K562 (cell line): ENCODE measurements around the gene ERGIC3. TPM values are rescaled to one million over a fixed set of nuclear protein-coding genes. Genes with fewer than 3 reads are reported as not detected.

Source experiments
- ATAC-seq: fragments of 200-7000 bp; cut with Tn5 transposase; 3 replicates; pipeline ENCODE4 v1.9.1; 2020; ENCODE audit warnings: moderate library complexity
- BruUV-seq: library from RNA; stranded (reverse); fragments of 400-500 nt; replicated peaks from 2 replicates; lab custom pipeline; 2021; lab: Mats Ljungman, UMichigan
- CTCF ChIA-PET: fragments of 300-600 bp; formaldehyde crosslinking; extraction: SDS; loops from one replicate; lab custom pipeline; 2021; ENCODE audit warnings: low intra/inter-chr PET ratio; lab: Yijun Ruan, JAX
- POLR2A ChIA-PET: fragments of 300-600, 350-650 bp; sonication (Branson Sonifier 250); formaldehyde crosslinking; extraction: SDS; loops from one replicate; lab custom pipeline; 2021; ENCODE audit warnings: antibody characterized with exemption, inconsistent platforms; lab: Yijun Ruan, JAX
- DNase-seq, 4 experiments: peaks; one replicate each; pipeline versions ENCODE4 v3.0.0 to v3.0.0-alpha.2; 2011 to 2018; ENCODE audit warnings: low spot score in 3 of 4, mixed read lengths in 3 of 4; ENCODE audit errors: extremely low read depth in 1 of 4
- FAIRE-seq: peaks from 2 replicates; lab custom pipeline; 2011; peaks lifted over from hg19 to GRCh38; lab: Jason Lieb, UNC
- H2AFZ ChIP-seq: 2 replicates; pipeline ENCODE4 v1.6.0; 2011; ENCODE audit warnings: low read depth, low read length, control low read depth, inconsistent platforms
- H3K27ac ChIP-seq: fragments of 200-600 bp; 3 replicates; pipeline ENCODE4 v1.8.0; 2011; ENCODE audit warnings: low read depth, mild to moderate bottlenecking, control low read depth, inconsistent platforms, low read length, moderate library complexity, mixed read lengths; ENCODE audit errors: extremely low read depth
- H3K27me3 ChIP-seq, 2 experiments: fragments of 300-600 bp in 1 of 2; 2 replicates in 1 of 2; 3 replicates in 1 of 2; pipeline versions ENCODE4 v1.6.0 to v1.8.0; 2011; ENCODE audit warnings: inconsistent platforms in 2 of 2, low read length in 2 of 2, mild to moderate bottlenecking in 1 of 2, mixed read lengths in 1 of 2, moderate library complexity in 1 of 2; ENCODE audit not compliant: control insufficient read depth in 2 of 2, insufficient read depth in 2 of 2
- H3K36me3 ChIP-seq: fragments of 300-600 bp; 3 replicates; pipeline ENCODE4 v1.8.0; 2011; ENCODE audit warnings: mild to moderate bottlenecking, low read length, inconsistent platforms; ENCODE audit not compliant: control insufficient read depth, insufficient read depth
- H3K4me1 ChIP-seq, 2 experiments: fragments of 200-600 bp in 1 of 2; replicated peaks in 1 of 2; 2 replicates in 1 of 2; 3 replicates in 1 of 2; pipeline versions ENCODE4 v1.5.1 to v1.8.0; 2011; ENCODE audit warnings: inconsistent platforms in 2 of 2, low read length in 2 of 2, mild to moderate bottlenecking in 1 of 2, mixed read lengths in 1 of 2, moderate library complexity in 1 of 2; ENCODE audit not compliant: control insufficient read depth in 2 of 2, insufficient read depth in 2 of 2
- H3K4me2 ChIP-seq: 2 replicates; pipeline ENCODE4 v1.6.1; 2011; ENCODE audit warnings: low read length, control low read depth, inconsistent platforms, mixed read lengths; ENCODE audit not compliant: insufficient read depth
- H3K4me3 ChIP-seq: fragments of 200-600 bp; sonication (generic), shearing (Covaris generic); 2 replicates; pipeline ENCODE4 v1.5.1; 2016; ENCODE audit warnings: control low read depth, inconsistent platforms
- H3K79me2 ChIP-seq: fragments of 200-600 bp; 3 replicates; pipeline ENCODE4 v1.8.0; 2011; ENCODE audit warnings: low read length, inconsistent platforms; ENCODE audit not compliant: control insufficient read depth, insufficient read depth
- H3K9ac ChIP-seq, 2 experiments: 2 replicates each; pipeline versions ENCODE4 v1.6.0 to v1.6.1; 2011; ENCODE audit warnings: low read depth in 2 of 2, low read length in 2 of 2, control low read depth in 1 of 2, inconsistent platforms in 1 of 2, mild to moderate bottlenecking in 1 of 2, mixed read lengths in 1 of 2; ENCODE audit not compliant: insufficient read depth in 1 of 2
- H3K9me1 ChIP-seq: one replicate; pipeline ENCODE4 v1.6.0; 2011; ENCODE audit warnings: inconsistent platforms, mild to moderate bottlenecking, low read length, moderate library complexity; ENCODE audit not compliant: control insufficient read depth, insufficient read depth
- H3K9me3 ChIP-seq: replicated peaks from 2 replicates; pipeline ENCODE4 v1.5.1; 2011; ENCODE audit warnings: low read depth, low read length, inconsistent platforms; ENCODE audit not compliant: control insufficient read depth, insufficient read depth
- H4K20me1 ChIP-seq: replicated peaks from 2 replicates; pipeline ENCODE4 v1.6.1; 2011; ENCODE audit warnings: low read length, inconsistent platforms, mixed read lengths; ENCODE audit not compliant: control insufficient read depth, insufficient read depth
- TOE1 ChIP-seq, 2 experiments: fragments of 450-650 bp in 1 of 2; sonication (generic) in 1 of 2; formaldehyde crosslinking in 1 of 2; IDR thresholded peaks; 2 replicates each; pipeline versions ENCODE4 v1.7.1 to v1.8.0; 2016 to 2022; ENCODE audit warnings: borderline replicate concordance in 2 of 2, mild to moderate bottlenecking in 2 of 2, antibody characterized with exemption in 1 of 2, inconsistent platforms in 1 of 2, low read depth in 1 of 2, missing genetic modification reagents in 1 of 2, moderate library complexity in 1 of 2
- XRCC3 ChIP-seq: fragments of 450-650 bp; IDR thresholded peaks from 2 replicates; pipeline ENCODE4 v1.6.1; 2017; ENCODE audit warnings: mild to moderate bottlenecking, moderate library complexity
- WGBS: fragments of 100-300 bp; shearing (Covaris generic); methylation state at CpG from one replicate; pipeline ENCODE4 v1.1.6; 2016; ENCODE audit warnings: low coverage, mixed read lengths; ENCODE audit not compliant: insufficient coverage; ENCODE audit errors: missing lambda C conversion rate; 5-methylcytosine and 5-hydroxymethylcytosine counted together
- in situ Hi-C: fragments of 300-500 bp; cut with MboI; formaldehyde crosslinking; loops from 4 replicates; pipeline ENCODE4 v1.15.0; 2018; ENCODE audit warnings: inconsistent platforms, mixed read lengths
- intact Hi-C: fragments of 100-400 bp; cut with micrococcal nuclease; formaldehyde crosslinking; loops from 2 replicates; pipeline ENCODE4 v1.14.2; 2022
- polyA plus RNA-seq, 8 experiments: library from polyadenylated mRNA; depleted of rRNA in 4 of 8; stranded (reverse) in 5 of 8; unstranded in 3 of 8; fragments of >200 nt; fragmentation: Nextera tagmentation in 2 of 8; fragmentation: Illumina TruSeq in 1 of 8; extraction: Ambion mirVana in 2 of 8; extraction: Trizol in 1 of 8; gene quantifications; 2 replicates each; pipeline versions ENCODE4 v1.2.1 to v1.2.3, GENCODE V29; 2011 to 2014; ENCODE audit warnings: inconsistent platforms in 1 of 8, missing spikeins in 1 of 8
- total RNA-seq, 7 experiments: library from RNA; depleted of rRNA in 6 of 7; stranded (reverse); fragments of >200 nt in 6 of 7; fragmentation: Illumina TruSeq in 2 of 7; extraction: Trizol in 2 of 7; gene quantifications; 2 replicates each; pipeline versions ENCODE4 v1.2.1 to v1.2.3, GENCODE V29; 2011 to 2021; ENCODE audit warnings: low replicate concordance in 1 of 7
- TF ChIP-seq, protein P1 (sequence below), 3 experiments: fragments of 200-800 bp in 1 of 3; sonication (Bioruptor generic) in 1 of 3; sonication (generic) in 1 of 3; formaldehyde crosslinking in 1 of 3; IDR thresholded peaks; 2 replicates each; pipeline versions ENCODE4 v1.6.1 to v1.8.0; 2016 to 2022; ENCODE audit warnings: mild to moderate bottlenecking in 2 of 3, missing compliant biosample characterization in 2 of 3, missing genetic modification characterization in 2 of 3, missing genetic modification reagents in 1 of 3

ERGIC3 gene
- total and polyA plus RNA-seq, 9 of the 15 experiments (the other 6 are each of a cell fraction or from before 2014, with no cell fraction given): 121 to 278 (median 184) TPM

DNA sequence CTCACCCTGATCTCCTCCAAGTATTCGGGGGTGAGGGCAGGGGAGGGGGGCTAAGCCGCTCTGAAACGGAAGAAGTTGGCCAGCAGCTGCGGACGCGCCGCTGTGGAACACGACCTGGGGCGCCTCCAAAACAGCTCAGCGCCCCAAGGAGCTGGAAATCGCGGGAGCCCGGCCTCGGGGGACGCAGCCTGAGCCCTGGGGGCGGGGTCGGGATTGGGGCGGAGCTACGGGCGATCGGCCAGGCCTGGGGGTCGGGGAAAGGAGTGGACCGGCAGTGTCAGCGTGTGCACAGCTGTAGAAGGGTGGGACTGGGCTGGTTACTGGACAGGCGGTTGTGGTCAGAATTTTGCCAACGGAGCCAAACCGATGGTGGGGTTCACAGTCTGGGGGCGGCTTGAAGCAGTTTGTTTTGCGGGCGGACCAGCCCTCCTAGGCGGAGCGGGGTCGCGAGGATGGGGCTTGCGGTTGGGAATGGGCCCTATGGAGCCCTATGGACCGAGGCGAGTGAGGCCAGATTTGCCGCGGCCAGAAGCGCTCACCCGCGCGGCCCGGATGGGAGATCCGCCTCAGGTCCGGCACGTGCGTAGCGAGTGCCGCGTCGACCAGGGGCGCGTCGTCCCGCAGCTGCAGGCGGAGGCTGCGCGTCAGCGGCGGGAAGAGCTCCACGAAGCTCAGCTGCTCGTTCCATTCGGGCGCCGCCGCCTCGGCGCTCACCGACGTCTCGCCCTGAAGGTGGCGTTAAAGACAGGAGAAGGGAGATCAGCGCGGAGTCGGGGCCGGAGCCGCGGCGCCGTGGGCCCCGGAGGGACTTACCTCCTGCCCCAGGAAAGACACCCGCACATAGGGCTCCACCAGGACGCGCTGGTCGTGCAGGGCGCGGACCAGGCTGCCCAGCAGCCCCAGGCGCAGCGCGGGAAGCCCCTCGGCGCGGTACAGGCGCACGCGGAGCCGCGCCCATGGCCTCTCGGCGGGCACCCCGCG lies 59.4 kb downstream of the ERGIC3 start (continued):
- TF ChIP-seq XRCC3: no peak

DNA sequence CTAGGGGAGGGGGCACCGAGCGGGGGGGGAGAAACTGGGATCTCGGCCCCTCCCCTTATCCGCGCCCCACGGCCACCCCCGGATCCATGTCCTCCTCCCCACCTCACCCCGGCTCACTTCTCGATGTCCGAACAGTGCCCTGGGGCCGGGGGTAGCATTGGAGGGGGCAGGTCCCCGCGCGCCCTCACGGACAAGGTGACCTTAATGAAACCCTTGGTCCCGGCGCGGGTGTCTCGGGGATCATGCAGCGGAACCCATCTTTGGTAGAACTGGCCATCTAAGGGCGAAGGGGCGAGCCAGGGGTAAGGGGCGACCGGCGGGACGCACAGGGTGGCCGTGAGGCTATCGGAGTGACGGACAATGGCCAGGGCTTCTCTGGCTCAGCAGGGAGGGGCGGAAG lies 60.1 kb downstream of the ERGIC3 start:
- Histone ChIP-seq H3K4me1 (peaks cover 3 to 33% of the 10 kb centered on the region in 2 experiments), H3K27ac (no peak overlapping the region), H2AFZ (peak overlapping the region; percentile 71), H3K9me1 (no peaks in the 10 kb centered on the region), H3K4me3 (peak overlapping the region; percentile 23), H3K9ac (peak overlapping the region; percentile 52 to 94; a peak in 3 of 4 replicates), H3K36me3 (no peaks in the 10 kb centered on the region), H3K9me3 (no peaks in the 10 kb centered on the region), H3K79me2 (no peaks in the 10 kb centered on the region), H3K27me3 (peaks cover 0 to 22% of the 10 kb centered on the region in 2 experiments; a peak in 3 of 5 replicates), H3K4me2 (peak overlapping the region; percentile 71; the same call in 1 of the 2 replicates), H4K20me1 (no peaks in the 10 kb centered on the region)
- ATAC-seq (no peak; the same call in 2 of the 3 replicates), FAIRE-seq (no peak), DNase-seq (no peak)
- no TSS peak for BruUV-seq
- ChIA-PET CTCF (no interaction called here), POLR2A (interaction anchor here (1.1 kb wide), 1 partner anchor 14 kb away, joined by 4 read pairs; the partner anchor contains the start of gene SPAG4)
- TF ChIP-seq, protein P1, sequence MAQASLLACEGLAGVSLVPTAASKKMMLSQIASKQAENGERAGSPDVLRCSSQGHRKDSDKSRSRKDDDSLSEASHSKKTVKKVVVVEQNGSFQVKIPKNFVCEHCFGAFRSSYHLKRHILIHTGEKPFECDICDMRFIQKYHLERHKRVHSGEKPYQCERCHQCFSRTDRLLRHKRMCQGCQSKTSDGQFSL (CRISPR knock-in tag; IDR thresholded peaks at IDR 0.05): no peak
- TF ChIP-seq, protein P1 (tag; IDR thresholded peaks at IDR 0.05): 0 out of 4 replicates have a peak, but pooled peaks of 1 of the 2 experiments have one; percentile 20
- TF ChIP-seq TOE1 (IDR thresholded peaks at IDR 0.05; ENCODE audit: borderline replicate concordance) (no peak), TOE1 (CRISPR knock-in tag; IDR thresholded peaks at IDR 0.05; ENCODE audit: borderline replicate concordance, low read depth) (no peak)
- in situ Hi-C loops: no loop called here
- 76% methylated on average over 19 of the region's 30 CpGs for WGBS
- intact Hi-C loops: loop anchor here (5.0 kb wide), 1 partner anchor 90 kb away; no protein-coding TSS in a partner anchor
